Parathyroid adenoma (tissue), 2 donors: ENCODE data around the gene EDC3.

Experiments used
- H2AFZ ChIP-seq: fragments of 300-600 bp; sonication (generic); one replicate; pipeline ENCODE4 v1.7.0; 2017; ENCODE audit warnings: antibody characterized with exemption, mild to moderate bottlenecking
- H3K27ac ChIP-seq: fragments of 300-600 bp; sonication (generic); one replicate; pipeline ENCODE4 v1.7.0; 2017
- H3K27me3 ChIP-seq: fragments of 300-600 bp; sonication (generic); one replicate; pipeline ENCODE4 v1.7.0; 2017; ENCODE audit warnings: low read length; ENCODE audit not compliant: control insufficient read depth, insufficient read depth
- H3K36me3 ChIP-seq: fragments of 300-600 bp; sonication (generic); one replicate; pipeline ENCODE4 v1.7.0; 2017; ENCODE audit warnings: low read length; ENCODE audit not compliant: control insufficient read depth, insufficient read depth
- H3K4me1 ChIP-seq: fragments of 300-600 bp; sonication (generic); one replicate; pipeline ENCODE4 v1.7.0; 2017; ENCODE audit warnings: control low read depth
- H3K4me2 ChIP-seq: fragments of 300-600 bp; sonication (generic); one replicate; pipeline ENCODE4 v1.7.0; 2017; ENCODE audit warnings: low read length
- H3K4me3 ChIP-seq: fragments of 300-600 bp; sonication (generic); one replicate; pipeline ENCODE4 v1.7.0; 2017; ENCODE audit warnings: low read depth, low read length
- H3K79me2 ChIP-seq: fragments of 300-600 bp; sonication (generic); one replicate; pipeline ENCODE4 v1.7.0; 2017; ENCODE audit warnings: control low read depth
- H3K9ac ChIP-seq: fragments of 300-600 bp; sonication (generic); one replicate; pipeline ENCODE4 v1.7.0; 2017; ENCODE audit warnings: mild to moderate bottlenecking
- H3K9me3 ChIP-seq: fragments of 300-600 bp; sonication (generic); one replicate; pipeline ENCODE4 v1.7.0; 2017; ENCODE audit warnings: low read length; ENCODE audit not compliant: control insufficient read depth
- CTCF ChIP-seq: fragments of 300-600 bp; sonication (generic); IDR thresholded peaks from one replicate; pipeline ENCODE4 v1.7.0; 2017; ENCODE audit warnings: antibody characterized with exemption, mild to moderate bottlenecking
- donor health status: primary hyperparathyroidism.

Gene EDC3

GRCh38 chr15:74723187-74723586 is 27.4 kb upstream of the EDC3 start:
- TF ChIP-seq CTCF, result no peak
- no peak overlapping the region for H3K27ac ChIP-seq
- H3K4me1 ChIP-seq, result no peaks in the 10 kb centered on the region
- H2AFZ ChIP-seq, result no peak overlapping the region
- no peak overlapping the region for H3K4me2 ChIP-seq
- no peaks in the 10 kb centered on the region for H3K79me2 ChIP-seq
- H3K9me3 ChIP-seq, result no peaks in the 10 kb centered on the region
- no peak overlapping the region for H3K4me3 ChIP-seq
- no peaks in the 10 kb centered on the region for H3K36me3 ChIP-seq
- H3K27me3 ChIP-seq, result no peaks in the 10 kb centered on the region
- H3K9ac ChIP-seq, result no peak overlapping the region

GRCh38 chr15:74722591-74722990 is 26.8 kb upstream of the EDC3 start:
- Histone ChIP-seq H3K9ac (no peak overlapping the region), H3K27ac (no peak overlapping the region), H3K4me1 (no peaks in the 10 kb centered on the region), H3K27me3 (no peaks in the 10 kb centered on the region), H3K79me2 (no peaks in the 10 kb centered on the region), H3K4me3 (no peak overlapping the region), H3K4me2 (no peak overlapping the region), H3K36me3 (no peaks in the 10 kb centered on the region), H2AFZ (no peak overlapping the region), H3K9me3 (no peaks in the 10 kb centered on the region)
- no peak for TF ChIP-seq CTCF

- Histone ChIP-seq H3K36me3 (no peaks in the 10 kb centered on the region), H3K9ac (no peak overlapping the region), H3K9me3 (no peaks in the 10 kb centered on the region), H3K79me2 (no peaks in the 10 kb centered on the region), H3K4me1 (no peaks in the 10 kb centered on the region), H3K4me3 (no peak overlapping the region), H3K27ac (no peak overlapping the region), H3K27me3 (no peaks in the 10 kb centered on the region), H3K4me2 (no peak overlapping the region), H2AFZ (no peak overlapping the region)
- TF ChIP-seq CTCF, result no peak
These were observed 20.8 kb upstream of the EDC3 start for GRCh38 chr15:74716651-74717050.

GRCh38 chr15:74712311-74712710 is 16.5 kb upstream of the EDC3 start:
- H3K36me3 ChIP-seq, result no peaks in the 10 kb centered on the region
- H3K9ac ChIP-seq, result no peak overlapping the region
- H3K79me2 ChIP-seq, result no peaks in the 10 kb centered on the region
- H3K4me2 ChIP-seq, result no peak overlapping the region
- TF ChIP-seq CTCF, result no peak
- H3K27ac ChIP-seq, result no peak overlapping the region
- H3K9me3 ChIP-seq, result no peaks in the 10 kb centered on the region
- H3K4me1 ChIP-seq, result no peaks in the 10 kb centered on the region
- H2AFZ ChIP-seq, result no peak overlapping the region
- no peaks in the 10 kb centered on the region for H3K27me3 ChIP-seq
- no peak overlapping the region for H3K4me3 ChIP-seq

- no peaks in the 10 kb centered on the region for H3K9me3 ChIP-seq
- H3K4me1 ChIP-seq, result no peaks in the 10 kb centered on the region
- no peaks in the 10 kb centered on the region for H3K27me3 ChIP-seq
- H3K9ac ChIP-seq, result no peak overlapping the region
- H3K4me3 ChIP-seq, result no peak overlapping the region
- no peak for TF ChIP-seq CTCF
- H3K36me3 ChIP-seq, result no peaks in the 10 kb centered on the region
- H2AFZ ChIP-seq, result no peak overlapping the region
- H3K4me2 ChIP-seq, result no peak overlapping the region
- no peak overlapping the region for H3K27ac ChIP-seq
- H3K79me2 ChIP-seq, result no peaks in the 10 kb centered on the region
These were observed 14.7 kb upstream of the EDC3 start for GRCh38 chr15:74710319-74711094.
